GM20431 (cell line): Measurements from ENCODE around the gene TASP1.
"Not testable (repeated sequence)": the region's sequence is repeated elsewhere in the genome, so short reads cannot be mapped to it uniquely, and the experiment has no call there.

Experiments
- in situ Hi-C: fragments of 300-500 bp; cut with MseI, MboI; formaldehyde crosslinking; loops from one replicate; pipeline ENCODE4 v1.15.0; 2020; ENCODE audit warnings: low sequenced_read_pairs; ENCODE audit not compliant: unreplicated experiment

Gene TASP1, protein sequence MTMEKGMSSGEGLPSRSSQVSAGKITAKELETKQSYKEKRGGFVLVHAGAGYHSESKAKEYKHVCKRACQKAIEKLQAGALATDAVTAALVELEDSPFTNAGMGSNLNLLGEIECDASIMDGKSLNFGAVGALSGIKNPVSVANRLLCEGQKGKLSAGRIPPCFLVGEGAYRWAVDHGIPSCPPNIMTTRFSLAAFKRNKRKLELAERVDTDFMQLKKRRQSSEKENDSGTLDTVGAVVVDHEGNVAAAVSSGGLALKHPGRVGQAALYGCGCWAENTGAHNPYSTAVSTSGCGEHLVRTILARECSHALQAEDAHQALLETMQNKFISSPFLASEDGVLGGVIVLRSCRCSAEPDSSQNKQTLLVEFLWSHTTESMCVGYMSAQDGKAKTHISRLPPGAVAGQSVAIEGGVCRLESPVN

DNA sequence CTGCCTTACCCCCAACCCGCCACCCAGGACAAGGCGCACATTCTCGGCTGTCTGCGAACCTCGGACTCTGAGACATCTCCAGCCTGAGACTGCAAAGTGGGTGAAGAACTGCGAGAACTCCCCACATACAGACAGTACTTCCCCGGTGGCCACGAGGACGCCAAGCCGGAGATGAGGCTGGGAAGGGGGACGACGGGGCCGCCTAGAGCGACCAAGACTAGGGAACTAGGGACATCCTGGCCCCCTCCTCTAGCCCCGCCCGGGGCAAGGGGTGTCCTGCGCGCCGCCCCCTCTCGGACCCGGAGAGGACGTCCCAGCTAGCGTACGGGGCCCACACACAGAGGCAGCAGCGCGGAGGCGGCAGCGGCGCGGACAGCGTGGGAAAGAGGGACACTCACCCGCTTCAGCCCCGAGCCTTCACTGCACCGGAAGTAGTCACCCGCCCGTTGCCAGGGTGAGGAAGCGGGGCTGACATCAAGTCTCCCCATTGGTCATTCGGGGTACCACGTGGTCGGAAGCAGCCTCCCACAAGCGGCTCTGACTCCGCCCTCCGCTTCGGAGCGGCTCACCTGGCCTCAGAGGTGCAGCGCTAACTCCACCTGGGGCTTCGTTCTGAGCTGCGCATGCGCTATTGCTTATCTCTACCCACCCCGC, at the start of gene TASP1:
TASP1 (minus strand) TSS at position 437 of the 654 bp plus-strand sequence. CDS start 8,854 bp downstream, outside the sequence.
- in situ Hi-C loops = no loop called here

DNA sequence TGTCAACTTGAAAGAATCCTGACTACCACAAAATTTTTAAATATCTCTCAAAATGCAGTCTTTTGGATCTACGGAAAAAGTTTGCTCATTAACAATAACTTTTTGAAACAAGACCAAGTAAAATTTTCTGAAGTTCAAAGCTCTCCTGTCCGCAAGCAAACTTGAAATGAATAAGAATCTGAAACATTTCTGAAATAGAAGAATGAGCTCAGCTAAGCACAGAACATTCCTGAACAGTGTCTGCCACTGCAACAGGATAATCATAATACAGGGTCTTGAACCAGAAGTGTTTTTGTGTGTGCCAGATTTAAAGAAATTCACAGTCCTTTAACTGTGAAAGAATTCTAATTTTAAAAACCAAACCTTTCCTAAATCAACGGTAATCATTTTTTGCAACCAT, 49.1 kb upstream of the TASP1 start:
- in situ Hi-C loops = no loop called here

DNA sequence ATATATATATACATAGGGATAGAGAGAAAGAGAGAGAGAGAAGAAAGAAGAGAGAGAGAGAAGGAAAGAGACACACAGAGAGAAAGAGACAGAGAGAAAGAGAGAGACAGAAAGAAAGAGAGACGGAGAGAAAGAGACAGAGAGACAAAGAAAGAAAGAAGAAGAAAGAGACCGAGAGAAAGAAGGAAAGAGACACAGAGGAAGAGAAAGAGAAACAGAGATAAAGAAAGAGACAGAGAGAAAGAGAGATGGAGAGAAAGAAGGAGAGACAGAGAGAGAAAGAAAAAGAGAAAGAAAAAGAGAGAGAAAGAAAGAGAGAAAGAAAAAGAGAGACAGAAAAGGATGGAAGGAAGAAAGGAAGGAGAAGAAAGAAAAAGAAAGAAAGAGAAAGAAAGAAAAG, 46.9 kb upstream of the TASP1 start:
- in situ Hi-C loops = no loop called here

DNA sequence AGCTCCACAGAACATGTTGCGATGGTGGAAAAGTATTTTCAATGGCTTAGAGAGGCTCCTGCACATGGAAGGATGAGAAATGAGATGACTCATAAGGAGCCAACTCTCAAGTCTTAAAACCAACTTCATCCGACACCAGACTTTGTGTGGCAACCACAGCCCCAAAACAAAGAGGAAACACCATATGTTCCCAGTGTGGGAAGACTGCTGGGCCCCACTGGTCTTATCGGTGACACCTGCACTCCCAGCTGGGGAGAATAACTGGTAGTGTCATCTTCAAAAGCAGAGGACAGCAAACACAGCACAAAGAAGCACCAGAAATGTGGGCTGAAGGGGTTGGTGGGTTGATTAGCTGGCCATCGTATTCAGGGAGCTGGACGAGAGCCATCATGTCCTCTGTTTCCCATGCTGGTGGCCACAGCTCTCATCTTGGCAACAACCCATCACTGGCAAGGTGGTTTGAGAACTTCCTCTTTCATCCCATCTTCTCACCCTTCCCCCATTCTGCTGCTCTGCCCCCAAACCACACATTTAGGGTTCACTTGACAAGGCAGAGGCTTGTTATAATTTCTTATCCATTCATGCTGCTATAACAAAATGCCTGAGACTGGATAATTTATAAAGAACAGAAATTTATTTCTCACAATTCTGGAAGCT, 46.0 kb upstream of the TASP1 start:
- in situ Hi-C loops = no loop called here

DNA sequence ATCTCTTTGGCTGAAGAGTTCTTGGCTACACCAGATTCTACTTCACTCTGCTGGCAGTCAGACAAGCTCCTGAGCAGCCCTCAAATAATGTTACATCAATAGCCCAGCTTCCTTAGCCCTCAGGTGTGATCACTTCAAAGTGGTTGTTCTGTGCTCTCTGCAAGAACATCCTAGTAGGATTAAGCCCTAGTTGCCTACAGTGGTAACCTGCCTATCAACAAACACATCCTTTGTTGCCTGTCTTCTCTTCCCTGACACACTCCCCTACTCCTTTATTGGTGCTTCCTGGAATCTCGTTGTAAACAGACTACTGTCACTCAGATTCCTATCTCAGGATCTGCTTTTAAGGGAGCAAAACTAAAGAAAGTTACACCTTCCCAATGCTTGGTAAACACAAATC, 45.1 kb upstream of the TASP1 start:
- in situ Hi-C loops = no loop called here

DNA sequence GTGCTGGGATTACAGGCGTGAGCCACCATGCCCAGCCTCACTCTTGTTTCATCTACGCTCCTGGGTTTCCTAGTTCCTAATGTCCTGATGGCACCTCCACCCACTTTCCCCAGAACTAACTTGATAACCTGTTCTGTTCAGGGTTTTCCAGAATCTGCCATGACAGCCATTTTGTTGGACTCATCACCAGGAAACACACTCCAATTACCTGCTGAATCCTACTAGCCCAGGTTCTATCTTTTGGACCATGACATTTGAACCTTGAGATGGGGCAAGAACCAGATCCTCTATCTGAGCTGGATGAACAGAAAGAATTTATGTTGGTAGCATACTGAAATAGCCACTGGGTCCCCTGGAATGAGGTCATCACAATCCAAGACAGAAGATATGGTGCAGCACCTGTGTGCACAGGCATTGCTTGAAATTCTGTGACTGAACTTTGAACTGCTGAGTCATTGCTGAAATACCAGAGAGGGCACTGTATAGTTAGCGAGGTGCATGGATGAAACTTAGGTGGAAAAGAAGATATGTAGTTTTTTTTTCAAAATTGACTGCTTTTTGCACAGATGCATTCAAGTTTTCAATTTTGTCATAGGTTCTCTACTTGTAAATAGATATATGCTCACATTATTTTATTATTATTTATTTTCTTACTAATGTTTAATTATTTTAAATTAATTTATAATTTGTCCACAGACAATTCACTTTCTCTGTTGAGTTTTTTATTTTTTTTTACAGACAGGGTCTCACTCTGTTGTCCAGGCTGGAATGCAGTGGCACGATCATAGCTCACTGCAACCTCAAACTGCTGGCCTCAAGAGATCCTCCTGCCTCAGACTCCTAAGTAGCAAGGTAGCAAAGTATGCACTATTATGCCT, 42.8 kb upstream of the TASP1 start:
- in situ Hi-C loops = no loop called here

DNA sequence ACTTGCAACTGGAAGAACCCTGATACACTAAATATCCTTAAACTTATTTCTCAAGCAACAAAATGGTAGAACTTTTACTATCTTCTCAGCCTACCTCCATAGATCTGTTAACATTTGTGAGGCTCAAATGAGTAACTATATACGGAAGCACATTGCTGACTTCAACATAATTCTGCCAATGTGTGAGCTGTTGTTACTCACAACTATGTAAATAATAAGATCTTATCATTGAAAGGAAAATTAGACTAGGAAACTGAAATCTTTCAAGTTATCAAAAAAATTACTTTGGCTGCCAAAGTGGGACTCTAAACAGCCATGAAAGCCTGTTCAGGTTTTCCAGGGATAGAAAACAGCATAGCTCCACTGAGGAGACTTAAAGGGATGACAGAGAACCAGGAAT, 40.2 kb upstream of the TASP1 start:
- in situ Hi-C loops = no loop called here

DNA sequence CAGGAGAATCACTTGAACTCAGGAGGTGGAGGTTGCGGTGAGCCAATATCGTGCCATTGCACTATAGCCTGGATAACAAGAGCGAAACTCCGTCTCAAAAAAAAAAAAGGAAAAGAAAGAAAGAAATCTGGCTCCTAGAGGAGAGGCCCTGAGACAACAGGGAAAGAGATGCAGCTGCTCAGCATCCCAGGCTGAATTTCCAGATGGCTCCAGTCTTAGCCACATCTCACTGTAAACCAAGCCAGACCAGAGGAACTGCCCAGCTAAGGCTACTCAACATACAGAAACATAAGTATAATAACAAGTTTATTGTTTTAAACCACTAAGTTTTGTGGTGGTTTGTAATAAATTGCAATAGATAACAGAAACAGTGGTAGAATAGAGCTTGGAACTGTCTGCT, 38.5 kb upstream of the TASP1 start:
- in situ Hi-C loops = no loop called here

DNA sequence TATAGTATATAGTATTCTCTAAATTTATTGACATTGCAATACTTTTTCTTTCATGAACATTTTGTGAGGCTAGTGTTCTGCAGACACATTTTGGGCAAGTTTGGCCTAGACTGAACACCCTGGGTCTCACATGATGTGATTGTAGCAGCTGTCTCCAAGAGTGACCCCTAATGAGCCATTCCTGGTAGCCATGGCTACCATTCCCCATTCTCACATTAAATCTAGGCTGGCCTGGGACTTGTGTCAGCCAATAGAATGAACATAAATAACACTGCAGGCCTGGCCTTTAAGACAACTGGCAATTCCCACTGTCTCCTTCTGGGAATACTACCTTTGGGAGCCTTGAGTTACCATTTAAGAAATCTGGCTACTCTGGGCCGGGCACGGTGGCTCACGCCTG, 38.0 kb upstream of the TASP1 start:
- in situ Hi-C loops = no loop called here

DNA sequence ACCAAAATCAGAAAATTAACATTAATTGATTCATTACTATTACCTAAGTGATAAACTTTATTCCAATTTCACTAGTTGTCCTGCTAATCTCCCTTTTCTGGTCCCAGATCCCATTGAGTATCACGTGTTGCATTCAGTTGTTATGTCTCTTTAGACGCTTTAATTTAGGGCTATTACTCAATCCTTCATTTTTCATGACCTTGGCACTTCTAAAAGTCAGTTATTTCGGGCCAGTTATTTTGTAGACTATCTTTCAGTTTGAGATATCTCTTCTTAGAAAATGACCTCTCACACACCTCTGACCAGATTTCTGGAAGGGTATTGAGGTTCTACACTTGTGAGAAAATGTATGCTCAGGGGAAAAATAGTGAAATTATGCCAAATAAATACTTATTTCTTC, 34.0 kb upstream of the TASP1 start:
- in situ Hi-C loops = no loop called here

DNA sequence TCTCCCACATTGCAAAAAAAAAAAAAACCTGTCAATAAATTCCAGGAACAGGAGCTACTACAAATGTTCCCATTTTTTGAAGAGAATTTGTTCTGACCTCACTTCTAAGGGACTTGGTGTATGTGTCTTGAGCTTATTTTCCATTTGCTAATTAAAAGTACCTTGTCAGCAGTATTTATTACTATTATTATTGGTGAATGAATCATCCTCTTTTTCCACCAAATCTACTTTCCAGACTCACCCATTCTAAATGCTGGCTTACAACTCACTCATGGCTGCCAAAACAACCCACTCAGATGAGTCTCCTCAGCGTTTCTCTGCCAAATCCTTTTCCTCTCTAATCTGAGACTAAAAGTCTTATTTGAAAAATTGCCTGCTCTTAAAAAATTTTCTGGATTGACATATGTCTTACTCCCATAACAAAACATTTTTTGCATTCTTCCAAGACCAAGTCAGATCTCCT, 33.2 kb upstream of the TASP1 start:
- in situ Hi-C loops = no loop called here

DNA sequence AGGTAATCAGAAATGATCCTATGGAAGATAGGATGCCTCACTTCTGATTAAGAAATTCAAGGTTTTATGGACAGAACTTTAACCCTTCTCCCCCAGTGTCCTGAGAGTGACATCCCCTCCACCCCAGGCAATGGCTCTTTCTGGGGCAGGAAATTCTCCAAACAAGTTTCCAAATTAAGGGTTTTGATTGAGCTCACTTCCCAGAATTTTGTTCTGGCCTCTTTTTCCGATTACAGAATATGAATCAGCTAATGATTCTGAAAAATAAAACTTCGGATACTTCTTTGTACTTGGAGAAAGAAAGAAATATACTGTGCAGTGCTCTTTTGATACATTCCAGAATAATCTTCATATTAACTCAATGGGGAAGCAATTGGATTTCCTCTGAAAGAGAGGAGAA, 32.8 kb upstream of the TASP1 start:
- in situ Hi-C loops = no loop called here

DNA sequence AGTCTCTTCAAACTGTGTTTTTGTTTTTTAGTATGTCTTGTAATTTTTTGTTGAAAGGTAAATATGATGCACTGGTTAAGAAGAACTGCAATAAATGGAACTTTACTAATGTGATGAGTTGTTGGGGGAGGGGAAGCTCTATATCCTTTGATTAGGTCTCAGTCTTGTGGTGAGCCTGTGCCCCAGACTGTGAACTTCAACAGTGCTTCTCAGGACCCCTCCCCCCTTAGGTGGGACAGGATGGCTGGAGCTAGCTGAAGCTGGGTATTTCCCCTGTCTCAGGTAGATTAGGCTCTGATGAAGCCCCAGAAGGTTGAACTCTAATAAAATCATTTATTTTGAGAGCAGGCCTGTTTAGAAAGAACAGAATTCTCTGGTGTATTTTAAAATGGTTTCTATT, 31.4 kb upstream of the TASP1 start:
- in situ Hi-C loops = no loop called here

DNA sequence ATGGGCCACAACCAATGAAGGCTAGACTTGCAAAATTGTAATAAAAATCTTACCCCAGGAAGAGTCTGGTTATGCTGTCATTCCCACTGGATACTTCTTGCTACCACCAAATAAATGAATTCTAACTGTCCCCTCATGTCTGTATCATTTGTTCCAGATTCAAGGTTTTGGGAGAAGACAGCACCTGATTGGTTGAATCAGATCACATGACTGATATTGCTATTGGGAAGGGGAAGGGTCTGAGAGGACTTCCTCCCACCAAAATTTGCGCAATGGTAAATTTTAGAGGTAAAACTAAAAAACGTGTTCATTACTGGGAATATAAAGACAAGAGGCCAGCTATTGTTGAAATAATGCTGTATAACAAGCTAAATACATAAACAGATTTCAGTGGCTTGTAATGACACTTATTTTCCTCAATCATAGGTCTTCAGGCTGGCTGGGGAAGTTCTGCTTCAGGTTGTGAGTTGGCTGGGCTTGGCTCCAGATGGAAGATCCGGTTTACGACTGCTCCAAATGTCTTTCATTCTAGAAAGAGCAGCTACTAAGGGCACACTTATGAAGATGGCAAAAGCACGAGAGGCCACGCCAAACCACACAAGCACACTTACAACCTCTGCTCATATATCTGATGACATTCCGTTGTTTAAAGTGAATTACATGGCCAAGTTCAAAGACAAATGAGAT, 27.1 kb upstream of the TASP1 start:
- in situ Hi-C loops = no loop called here

DNA sequence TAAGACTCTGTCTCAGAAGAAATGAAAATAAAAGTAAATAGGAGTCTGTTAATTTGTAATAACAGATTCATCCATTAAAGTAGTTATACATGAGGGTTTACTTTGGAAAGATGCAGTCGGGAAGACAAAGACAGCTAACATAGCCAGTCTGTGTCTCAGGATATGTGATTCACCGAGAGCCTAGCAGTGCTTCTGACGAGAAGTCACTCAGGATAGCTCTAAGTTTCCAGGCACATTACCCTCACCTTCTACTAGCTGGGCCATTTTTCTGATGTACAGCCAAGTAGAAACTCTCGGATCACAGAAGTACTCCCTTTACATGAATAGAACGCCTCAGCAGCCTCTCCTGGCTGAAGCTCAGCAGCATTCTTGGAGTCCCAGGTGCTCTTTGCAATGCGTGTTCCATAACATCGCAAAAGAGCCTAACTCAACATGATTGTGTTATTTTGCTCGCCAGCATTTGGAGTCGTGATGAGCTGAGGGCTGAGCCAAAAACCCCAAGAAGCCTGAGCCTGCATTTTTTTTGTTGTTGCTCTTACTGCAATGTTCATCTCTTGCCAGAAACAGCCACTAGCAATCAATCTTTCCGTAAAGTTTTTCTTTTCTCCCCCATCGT, 22.4 kb upstream of the TASP1 start:
- in situ Hi-C loops = no loop called here

DNA sequence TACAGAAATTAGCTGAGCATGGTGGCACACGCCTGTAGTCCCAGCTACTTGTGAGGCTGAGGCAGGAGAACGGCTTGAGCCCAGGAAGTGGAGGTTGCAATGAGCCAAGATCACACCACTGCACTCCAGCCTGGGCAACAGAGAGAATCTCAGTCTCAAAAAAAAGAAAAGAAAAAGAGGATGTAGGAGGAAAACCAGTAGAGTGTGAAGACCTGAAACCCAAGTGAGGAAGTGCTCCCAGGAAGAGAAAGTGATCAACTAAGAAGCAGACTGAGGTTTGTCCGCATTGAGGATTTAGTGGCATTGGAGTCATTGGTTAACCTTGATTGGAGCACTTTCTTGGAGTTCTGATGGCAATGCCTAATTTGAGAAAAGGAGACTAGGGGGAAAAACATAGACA, 20.6 kb upstream of the TASP1 start:
- in situ Hi-C loops = no loop called here

DNA sequence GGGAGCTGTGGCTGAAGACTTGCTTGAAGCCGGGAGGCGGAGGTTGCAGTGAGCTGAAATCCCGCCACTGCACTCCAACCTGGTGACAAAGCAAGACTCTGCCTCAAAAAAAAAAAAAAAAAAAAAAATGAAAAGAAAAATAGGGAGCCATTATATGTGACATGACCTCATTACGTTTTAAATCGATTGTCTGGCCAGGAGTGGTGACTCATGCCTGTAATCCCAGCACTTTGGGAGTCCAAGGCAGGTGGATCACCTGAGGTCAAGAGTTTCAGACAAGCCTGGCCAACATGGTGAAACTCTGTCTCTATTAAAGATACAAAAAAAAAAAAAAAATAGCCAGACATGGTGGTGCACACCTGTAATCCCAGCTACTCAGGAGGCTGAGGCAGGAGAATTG, 19.3 kb upstream of the TASP1 start:
- in situ Hi-C loops = not testable (repeated sequence)

DNA sequence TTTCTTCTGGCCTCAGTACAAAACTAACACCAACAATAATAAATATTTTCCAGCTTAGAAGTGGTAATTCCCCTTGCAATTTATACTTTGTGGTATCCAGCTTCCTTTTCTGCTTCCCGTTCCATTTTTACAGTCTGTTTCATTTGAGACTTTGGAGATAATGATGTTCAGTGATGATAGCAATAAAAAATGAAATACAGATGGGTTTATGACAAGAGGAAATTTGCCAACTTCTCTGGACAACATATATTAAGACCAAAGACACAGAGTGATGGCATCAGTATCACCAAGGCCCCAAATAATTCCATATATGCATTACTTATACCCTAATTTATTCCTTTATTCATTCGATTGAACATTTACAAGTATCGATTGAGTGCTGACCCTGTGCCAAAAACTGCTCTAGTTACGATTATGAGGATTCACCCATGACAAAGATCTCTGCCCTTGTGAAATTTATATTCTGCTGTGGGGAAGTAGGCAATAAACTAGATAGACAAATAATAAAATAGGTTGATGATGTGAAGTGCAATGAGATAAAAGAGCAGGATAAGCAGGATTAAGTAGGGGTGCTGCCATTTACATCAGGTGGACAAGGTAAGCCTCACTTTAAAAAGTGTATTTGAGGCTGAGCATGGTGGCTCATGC, 18.1 kb upstream of the TASP1 start:
- in situ Hi-C loops = no loop called here
